IPS-11a (cell line): ENCODE measurements around the gene ICAM3.
A peak's percentile ranks its signal among the peaks of the same experiment; 100 is the strongest.

Source experiments
- H3K4me3 ChIP-seq: one replicate; pipeline ENCODE4 v1.5.1; 2013; ENCODE audit warnings: low read depth, low read length, control low read depth

Gene ICAM3

GRCh38 chr19:10292206-10292788, 47.1 kb downstream of the ICAM3 start:
- peak overlapping the region; percentile 28 for H3K4me3 ChIP-seq

- no peak overlapping the region for H3K4me3 ChIP-seq
These were observed 47.7 kb downstream of the ICAM3 start for GRCh38 chr19:10291554-10292205.

- peak overlapping the region; percentile 31 for H3K4me3 ChIP-seq
These were observed 48.4 kb downstream of the ICAM3 start for GRCh38 chr19:10290876-10291553.

GRCh38 chr19:10290357-10290875, 49.0 kb downstream of the ICAM3 start:
- peak overlapping the region; percentile 41 for H3K4me3 ChIP-seq

GRCh38 chr19:10289836-10290356, 49.5 kb downstream of the ICAM3 start, which contains the start of gene ICAM5:
TSS of gene ICAM5 (plus strand) at chr19:10289952. CDS start at chr19:10290044, 92 bp downstream.
- peak within 1 kb of the TSS; percentile 41 for H3K4me3 ChIP-seq

- H3K4me3 ChIP-seq: peak overlapping the region; percentile 41
These were observed 50.1 kb downstream of the ICAM3 start for GRCh38 chr19:10289167-10289835.

GRCh38 chr19:10288662-10289166, 50.7 kb downstream of the ICAM3 start:
- peak overlapping the region; percentile 41 for H3K4me3 ChIP-seq

- peak within 1 kb of the TSS; percentile 24 for H3K4me3 ChIP-seq
These were observed 52.4 kb downstream of the ICAM3 start, which contains the start of gene ICAM4 for GRCh38 chr19:10286803-10287737. TSS of gene ICAM4 (plus strand) at chr19:10286955. CDS start at chr19:10287013, 58 bp downstream.

GRCh38 chr19:10285393-10285792, 54.0 kb downstream of the ICAM3 start:
- no peak overlapping the region for H3K4me3 ChIP-seq

- H3K4me3 ChIP-seq: no peak overlapping the region
These were observed 54.5 kb downstream of the ICAM3 start for GRCh38 chr19:10284960-10285278.

- H3K4me3 ChIP-seq: no peak overlapping the region
These were observed 55.1 kb downstream of the ICAM3 start for GRCh38 chr19:10284065-10284959.
